Endothelial cell (in vitro differentiated cells): Measurements from ENCODE around the gene CAMKMT. TPM values are rescaled to one million over a fixed set of nuclear protein-coding genes. Genes with fewer than 3 reads are reported as not detected.

Source experiments
- DNase-seq: peaks from one replicate; pipeline ENCODE4 v3.0.0; 2021; ENCODE audit warnings: low spot score
- H3K27ac Mint-ChIP-seq: one replicate; pipeline ENCODE4 v1.8.0; 2021; ENCODE audit warnings: mixed read lengths, inconsistent platforms; ENCODE audit not compliant: unreplicated experiment
- H3K27me3 Mint-ChIP-seq: one replicate; pipeline ENCODE4 v1.8.0; 2021; ENCODE audit warnings: mild to moderate bottlenecking, moderate library complexity, mixed read lengths, inconsistent platforms; ENCODE audit not compliant: unreplicated experiment
- H3K36me3 Mint-ChIP-seq: one replicate; pipeline ENCODE4 v1.8.0; 2021; ENCODE audit warnings: mild to moderate bottlenecking, low read depth, mixed read lengths, inconsistent platforms; ENCODE audit not compliant: unreplicated experiment
- H3K4me1 Mint-ChIP-seq: one replicate; pipeline ENCODE4 v1.8.0; 2021; ENCODE audit warnings: mild to moderate bottlenecking, mixed read lengths, inconsistent platforms; ENCODE audit not compliant: unreplicated experiment
- H3K4me3 Mint-ChIP-seq: one replicate; pipeline ENCODE4 v1.8.0; 2021; ENCODE audit warnings: mild to moderate bottlenecking, mixed read lengths, inconsistent platforms; ENCODE audit not compliant: unreplicated experiment
- H3K9me3 Mint-ChIP-seq: one replicate; pipeline ENCODE4 v1.8.0; 2021; ENCODE audit warnings: mixed read lengths, inconsistent platforms; ENCODE audit not compliant: unreplicated experiment
- CTCF ChIP-seq: fragments of 200-600 bp; sonication (generic); IDR thresholded peaks from one replicate; pipeline ENCODE4 v1.5.0; 2021; ENCODE audit warnings: antibody characterized with exemption; ENCODE audit not compliant: unreplicated experiment
- total RNA-seq: library from RNA; stranded (reverse); fragmentation: NEBNext Ultra II Directional; extraction: Animal tissue kit (Norgen Biotek cat#: 25700); gene quantifications from one replicate; pipeline ENCODE4 v1.2.1, GENCODE V29; 2021; ENCODE audit not compliant: unreplicated experiment

CAMKMT gene
- total RNA-seq, 1 donor from 2014 or later: 8.4 TPM

- H3K27ac Mint-ChIP-seq: no peak overlapping the region
- no peak for DNase-seq
- H3K4me1 Mint-ChIP-seq: no peaks in the 10 kb centered on the region
- H3K36me3 Mint-ChIP-seq: no peaks in the 10 kb centered on the region
- no peaks in the 10 kb centered on the region for H3K27me3 Mint-ChIP-seq
- no peak for TF ChIP-seq CTCF
- H3K4me3 Mint-ChIP-seq: no peak overlapping the region
- no peaks in the 10 kb centered on the region for H3K9me3 Mint-ChIP-seq
Observed at GRCh38 chr2:44456946-44457345, 95.2 kb downstream of the CAMKMT start.

- H3K36me3 Mint-ChIP-seq: peaks cover 8% of the 10 kb centered on the region
- no peaks in the 10 kb centered on the region for H3K9me3 Mint-ChIP-seq
- H3K4me1 Mint-ChIP-seq: peaks cover 2% of the 10 kb centered on the region
- H3K4me3 Mint-ChIP-seq: no peak overlapping the region
- TF ChIP-seq CTCF: no peak
- no peak for DNase-seq
- no peak overlapping the region for H3K27ac Mint-ChIP-seq
- no peaks in the 10 kb centered on the region for H3K27me3 Mint-ChIP-seq
Observed at GRCh38 chr2:44459739-44460138, 98.0 kb downstream of the CAMKMT start.

- peaks cover 8% of the 10 kb centered on the region for H3K36me3 Mint-ChIP-seq
- H3K27me3 Mint-ChIP-seq: no peaks in the 10 kb centered on the region
- peaks cover 5% of the 10 kb centered on the region for H3K9me3 Mint-ChIP-seq
- no peak overlapping the region for H3K4me3 Mint-ChIP-seq
- TF ChIP-seq CTCF: no peak
- H3K4me1 Mint-ChIP-seq: peaks cover 2% of the 10 kb centered on the region
- DNase-seq: no peak
- H3K27ac Mint-ChIP-seq: no peak overlapping the region
Observed at GRCh38 chr2:44462934-44463849, 101.4 kb downstream of the CAMKMT start.

- H3K27me3 Mint-ChIP-seq: no peaks in the 10 kb centered on the region
- H3K4me3 Mint-ChIP-seq: no peak overlapping the region
- peaks cover 5% of the 10 kb centered on the region for H3K9me3 Mint-ChIP-seq
- TF ChIP-seq CTCF: no peak
- no peak overlapping the region for H3K27ac Mint-ChIP-seq
- H3K36me3 Mint-ChIP-seq: peaks cover 8% of the 10 kb centered on the region
- DNase-seq: no peak
- peaks cover 2% of the 10 kb centered on the region for H3K4me1 Mint-ChIP-seq
Observed at GRCh38 chr2:44464437-44464836, 102.7 kb downstream of the CAMKMT start.

GRCh38 chr2:44470151-44470550, 108.4 kb downstream of the CAMKMT start:
- Mint-ChIP-seq H3K4me3 (no peak overlapping the region), H3K27ac (no peak overlapping the region), H3K27me3 (no peaks in the 10 kb centered on the region), H3K9me3 (peaks cover 5% of the 10 kb centered on the region), H3K36me3 (no peaks in the 10 kb centered on the region), H3K4me1 (no peaks in the 10 kb centered on the region)
- DNase-seq: no peak
- TF ChIP-seq CTCF: no peak
